ENCODE results near the gene PRF1.

Gene PRF1

GRCh38 chr10:70564113-70564725 lies 38.3 kb downstream of the PRF1 start:
- TF ChIP-seq FOXP2 (optimal IDR thresholded peaks at IDR 0.05; ENCODE audit: borderline replicate concordance, extremely low read depth, extremely low read length, insufficient read depth), result no peak
- no peak for TF ChIP-seq REST (IDR thresholded peaks at IDR 0.05; ENCODE audit: insufficient read depth in 1 of 2, low read depth in 2 of 2, low read length in 2 of 2)
- TF ChIP-seq SIN3A (IDR thresholded peaks at IDR 0.05; ENCODE audit: borderline replicate concordance, insufficient read depth, low read length), result no peak
- no peak for TF ChIP-seq POLR2AphosphoS5 (IDR thresholded peaks at IDR 0.05; ENCODE audit: low read depth, low read length)
- no peak for TF ChIP-seq TAF1 (IDR thresholded peaks at IDR 0.05; ENCODE audit: borderline replicate concordance, insufficient read depth, low read length)

GRCh38 chr10:70563230-70563629 lies 39.3 kb downstream of the PRF1 start:
- TF ChIP-seq TAF1 (IDR thresholded peaks at IDR 0.05; ENCODE audit: borderline replicate concordance, insufficient read depth, low read length) (no peak), SIN3A (IDR thresholded peaks at IDR 0.05; ENCODE audit: borderline replicate concordance, insufficient read depth, low read length) (no peak), POLR2AphosphoS5 (IDR thresholded peaks at IDR 0.05; ENCODE audit: low read depth, low read length) (no peak), FOXP2 (optimal IDR thresholded peaks at IDR 0.05; ENCODE audit: borderline replicate concordance, extremely low read depth, extremely low read length, insufficient read depth) (no peak), REST (IDR thresholded peaks at IDR 0.05; ENCODE audit: insufficient read depth in 1 of 2, low read depth in 2 of 2, low read length in 2 of 2) (no peak)

GRCh38 chr10:70562036-70562755 lies 40.3 kb downstream of the PRF1 start:
- TF ChIP-seq FOXP2 (optimal IDR thresholded peaks at IDR 0.05; ENCODE audit: borderline replicate concordance, extremely low read depth, extremely low read length, insufficient read depth), result no peak
- TF ChIP-seq TAF1 (IDR thresholded peaks at IDR 0.05; ENCODE audit: borderline replicate concordance, insufficient read depth, low read length), result no peak
- TF ChIP-seq POLR2AphosphoS5 (IDR thresholded peaks at IDR 0.05; ENCODE audit: low read depth, low read length), result no peak
- TF ChIP-seq SIN3A (IDR thresholded peaks at IDR 0.05; ENCODE audit: borderline replicate concordance, insufficient read depth, low read length), result no peak
- TF ChIP-seq REST (IDR thresholded peaks at IDR 0.05; ENCODE audit: insufficient read depth in 1 of 2, low read depth in 2 of 2, low read length in 2 of 2), result no peak

- TF ChIP-seq POLR2AphosphoS5 (IDR thresholded peaks at IDR 0.05; ENCODE audit: low read depth, low read length) (no peak), TAF1 (IDR thresholded peaks at IDR 0.05; ENCODE audit: borderline replicate concordance, insufficient read depth, low read length) (no peak), SIN3A (IDR thresholded peaks at IDR 0.05; ENCODE audit: borderline replicate concordance, insufficient read depth, low read length) (no peak), REST (IDR thresholded peaks at IDR 0.05; ENCODE audit: insufficient read depth in 1 of 2, low read depth in 2 of 2, low read length in 2 of 2) (no peak), FOXP2 (optimal IDR thresholded peaks at IDR 0.05; ENCODE audit: borderline replicate concordance, extremely low read depth, extremely low read length, insufficient read depth) (no peak)
Observed at GRCh38 chr10:70561558-70561957, 41.0 kb downstream of the PRF1 start.

Measured in PFSK-1 (cell line).